OCI-M2 (cell line): Measurements from ENCODE around the gene KLHL5.
"Not testable (repeated sequence)": the region's sequence is repeated elsewhere in the genome, so short reads cannot be mapped to it uniquely, and the experiment has no call there.

Source experiments
- DNase-seq: peaks from one replicate; lab custom pipeline; 2025; ENCODE audit not compliant: unreplicated experiment; lab: John Stamatoyannopoulos, UW

The KLHL5 gene

DNA sequence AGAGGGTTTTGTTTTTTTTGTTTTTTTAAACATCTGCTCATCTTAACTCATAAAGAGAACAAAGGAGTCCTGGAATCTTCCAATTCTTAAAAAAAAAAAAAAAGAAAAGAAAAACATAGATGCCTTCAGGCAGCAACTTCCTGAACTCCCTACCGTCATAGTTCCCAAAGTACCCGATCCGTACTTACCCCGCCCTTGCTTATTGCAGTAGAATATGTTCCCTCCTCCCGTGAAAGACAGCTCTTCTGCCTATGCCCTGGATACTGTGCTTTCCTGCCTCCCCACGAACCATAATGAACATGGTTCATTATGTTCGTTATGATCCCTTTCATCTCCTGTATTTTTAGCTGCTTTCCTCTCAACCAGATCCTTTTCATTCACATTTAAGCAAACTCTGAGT, 40.3 kb downstream of the KLHL5 start:
- no peak for DNase-seq

- DNase-seq, result no peak
Observed at GRCh38 chr4:39103291-39103690, 41.3 kb downstream of the KLHL5 start.

- no peak for DNase-seq
Observed at GRCh38 chr4:39104255-39104654, 42.2 kb downstream of the KLHL5 start.

- DNase-seq, result no peak
Observed at GRCh38 chr4:39106011-39106410, 44.0 kb downstream of the KLHL5 start.

- DNase-seq, result no peak
Observed at GRCh38 chr4:39114436-39114835, 52.4 kb downstream of the KLHL5 start.

DNA sequence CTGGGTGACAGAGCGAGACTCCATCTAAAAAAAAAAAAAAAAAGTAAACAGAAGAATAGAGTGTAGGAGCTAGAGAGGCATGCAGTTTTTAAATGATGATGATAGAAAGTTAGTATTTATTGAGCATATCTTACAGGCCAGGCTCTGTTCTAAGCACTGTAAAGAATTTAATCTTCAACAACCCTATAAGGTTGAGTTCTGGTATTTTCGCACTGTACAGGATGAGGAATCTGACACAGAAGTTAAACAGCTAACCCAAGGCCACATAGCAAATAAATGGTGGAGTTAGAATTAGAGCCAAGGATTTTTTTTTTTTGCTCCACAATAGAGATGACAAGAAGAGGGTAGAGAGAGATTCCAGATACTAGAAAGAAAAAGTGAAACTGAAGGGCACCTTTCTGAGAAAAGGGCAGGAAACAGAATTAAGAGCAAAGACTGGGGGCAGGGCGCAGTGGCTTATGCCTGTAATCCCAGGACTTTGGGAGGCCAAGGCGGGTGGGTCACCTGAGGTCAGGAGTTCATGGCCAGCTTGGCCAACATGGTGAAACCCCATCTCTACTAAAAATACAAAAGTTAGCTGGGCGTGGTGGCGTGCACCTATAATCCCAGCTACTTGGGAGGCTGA, 56.1 kb downstream of the KLHL5 start:
- no peak for DNase-seq

DNA sequence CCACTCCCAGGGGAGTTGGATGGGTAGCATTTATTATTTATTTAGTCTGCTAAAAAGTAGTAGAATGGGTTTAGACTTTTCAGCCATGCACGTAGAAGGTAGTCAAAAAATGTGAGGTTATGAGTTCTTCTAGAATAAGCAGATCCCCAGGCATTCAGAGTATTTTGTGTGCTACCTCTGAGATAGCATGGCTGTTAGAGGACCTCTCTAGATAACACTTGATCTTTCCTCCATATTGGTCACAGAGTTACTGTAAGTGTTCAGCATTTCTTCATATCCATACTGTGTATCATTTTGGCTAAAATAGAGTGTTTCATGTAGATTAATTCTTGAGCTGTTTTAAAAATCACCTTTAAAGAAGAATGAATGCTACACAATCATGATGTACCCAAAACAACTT, 58.4 kb downstream of the KLHL5 start:
- DNase-seq, result no peak

DNA sequence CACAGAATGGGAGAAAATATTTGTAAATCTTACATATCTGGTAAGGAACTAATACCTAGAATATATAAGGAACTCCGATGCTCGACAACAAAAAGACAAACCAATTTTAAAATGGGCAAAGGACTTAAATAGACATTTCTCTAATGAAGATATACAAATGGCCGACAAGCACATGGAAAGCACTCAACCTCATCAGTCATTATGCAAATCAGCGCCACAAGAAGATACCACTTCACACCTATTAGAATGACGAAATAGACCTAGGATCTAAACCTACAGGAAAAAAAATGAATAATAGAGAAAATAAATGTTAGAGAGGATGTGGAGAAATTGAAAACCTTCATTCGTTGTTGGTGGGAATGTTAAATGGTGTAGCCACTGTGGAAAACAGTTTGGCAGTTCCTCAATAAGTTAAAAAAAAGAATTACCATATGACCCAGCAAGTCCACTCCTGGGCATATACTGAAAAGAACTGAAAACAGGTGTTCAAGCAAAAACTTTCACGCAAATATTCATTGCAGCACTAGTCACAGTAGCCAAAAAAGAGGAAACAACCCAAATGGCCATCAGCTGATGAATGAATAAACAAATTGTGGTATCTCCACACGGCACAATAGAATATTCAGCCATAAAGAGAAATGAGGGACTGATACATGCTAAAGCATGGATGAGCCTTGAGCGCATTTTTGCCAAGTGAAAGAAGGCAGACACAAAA, 63.0 kb downstream of the KLHL5 start:
- DNase-seq, result no peak

DNA sequence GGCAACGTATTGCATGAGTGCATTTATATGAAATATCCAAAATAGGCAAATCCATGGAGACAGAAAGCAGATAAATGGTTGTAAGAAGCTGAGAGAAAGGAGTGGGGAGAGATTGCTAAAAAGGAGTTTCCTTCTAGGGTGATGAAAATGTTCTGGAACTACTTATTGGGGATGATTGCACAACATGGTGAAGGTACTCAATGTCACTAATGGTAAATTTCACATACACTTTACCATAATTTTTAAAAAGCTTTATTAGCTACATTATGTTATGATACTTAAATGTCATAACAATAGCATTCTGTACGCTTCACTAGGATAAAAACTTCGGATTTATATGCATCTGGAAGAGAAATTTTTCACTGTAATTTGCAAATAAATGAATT, 63.6 kb downstream of the KLHL5 start:
- no peak for DNase-seq

DNA sequence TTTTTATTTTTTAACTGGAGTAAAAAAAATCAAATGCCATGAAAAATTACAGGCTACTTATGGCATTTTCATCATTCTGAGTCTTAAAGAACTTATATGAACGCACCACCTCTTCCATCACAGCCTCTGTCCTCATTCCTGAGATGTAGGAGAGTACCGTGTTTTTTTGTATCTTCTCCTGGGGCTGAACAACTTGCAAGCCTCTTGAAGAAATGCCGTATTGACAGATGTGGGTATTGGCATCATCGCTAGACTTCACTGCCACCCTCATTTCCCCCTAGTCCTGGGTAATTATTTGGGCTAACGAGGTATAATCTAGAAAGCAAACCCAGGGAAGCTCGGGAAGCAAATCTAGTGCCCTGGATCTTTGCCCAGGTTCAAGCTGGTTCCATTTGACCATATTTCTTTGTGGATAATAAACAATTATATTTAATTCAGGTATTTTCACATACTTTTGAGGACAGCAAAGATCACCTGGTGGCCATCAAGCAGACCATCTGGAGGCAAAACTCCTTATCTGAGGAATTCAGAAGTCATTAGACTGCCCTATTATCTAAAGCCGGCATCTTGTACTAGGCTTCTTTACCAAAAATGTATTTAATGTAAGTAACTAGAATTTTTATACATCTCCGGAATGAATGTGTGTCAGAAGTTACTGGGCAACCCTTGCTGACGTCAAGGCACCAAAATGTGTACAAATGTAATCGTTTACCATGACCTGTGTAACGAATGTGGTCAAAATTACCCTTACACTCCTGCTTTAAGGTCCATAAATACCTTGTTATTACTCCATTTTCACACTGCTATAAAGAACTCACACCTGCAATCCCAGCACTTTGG, 64.4 kb downstream of the KLHL5 start:
- DNase-seq, result no peak

DNA sequence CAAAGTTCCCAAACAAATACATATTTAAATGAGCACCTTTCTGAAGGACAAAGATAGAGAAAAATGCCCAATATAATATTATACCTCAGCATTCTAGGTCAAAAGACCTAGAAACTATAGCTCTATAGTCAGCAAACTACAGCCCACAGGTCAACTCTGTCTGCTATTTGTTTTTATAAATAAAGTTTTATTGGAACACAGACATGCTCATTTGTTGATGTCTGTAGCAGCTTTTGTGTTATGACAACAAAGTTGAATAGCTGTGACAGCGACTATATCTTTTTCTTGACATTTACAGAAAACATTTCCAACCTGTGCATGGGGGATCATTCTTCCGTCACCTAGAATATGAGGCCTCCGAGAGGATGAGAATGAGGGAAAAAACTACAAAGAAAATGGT, 71.6 kb downstream of the KLHL5 start:
- no peak for DNase-seq

DNA sequence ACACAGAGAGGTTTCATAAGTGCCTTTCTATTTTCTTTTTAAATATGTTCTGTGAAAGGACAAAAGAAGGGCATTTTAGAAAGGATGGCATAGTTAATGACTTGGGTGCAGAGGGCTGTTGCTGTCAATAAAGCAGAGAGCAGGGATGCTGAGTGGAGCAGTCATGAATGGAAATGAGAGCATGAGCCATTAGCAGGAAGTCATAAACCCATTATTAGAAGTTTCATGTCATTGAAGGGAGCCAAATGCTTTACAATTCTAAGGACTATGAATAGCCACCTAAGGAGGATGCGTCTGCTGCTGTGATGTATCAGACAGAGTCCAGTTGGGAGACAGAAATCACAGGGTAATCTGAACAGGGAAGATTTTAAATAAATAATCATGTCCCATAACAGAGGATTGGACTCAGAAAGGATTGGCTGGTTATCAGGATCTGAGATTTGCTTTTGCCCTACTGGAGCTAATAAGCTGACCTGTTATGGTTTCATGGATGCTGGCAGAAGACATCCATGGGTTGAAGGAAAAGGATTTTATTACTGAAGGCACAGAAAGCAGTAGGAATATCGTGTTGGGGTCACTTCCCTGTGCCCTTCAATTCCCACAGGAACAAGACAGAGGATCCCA, 72.8 kb downstream of the KLHL5 start:
- no peak for DNase-seq

DNA sequence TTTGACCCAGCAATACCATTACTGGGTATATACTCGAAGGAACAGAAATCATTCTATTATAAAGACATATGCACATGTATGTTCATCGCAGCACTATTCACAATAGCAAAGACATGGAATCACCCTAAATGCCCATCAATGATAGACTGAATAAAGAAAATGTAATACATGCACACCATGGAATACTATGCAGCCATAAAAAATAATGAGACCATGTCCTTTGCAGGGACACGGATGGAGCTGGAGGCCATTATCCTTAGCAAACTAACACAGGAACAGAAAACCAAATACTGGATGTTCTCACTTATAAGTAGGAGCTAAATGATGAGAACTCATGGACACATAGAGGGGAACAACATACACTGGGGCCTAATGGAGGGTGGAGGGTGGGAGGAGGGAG, 76.2 kb downstream of the KLHL5 start:
- not testable (repeated sequence) for DNase-seq

DNA sequence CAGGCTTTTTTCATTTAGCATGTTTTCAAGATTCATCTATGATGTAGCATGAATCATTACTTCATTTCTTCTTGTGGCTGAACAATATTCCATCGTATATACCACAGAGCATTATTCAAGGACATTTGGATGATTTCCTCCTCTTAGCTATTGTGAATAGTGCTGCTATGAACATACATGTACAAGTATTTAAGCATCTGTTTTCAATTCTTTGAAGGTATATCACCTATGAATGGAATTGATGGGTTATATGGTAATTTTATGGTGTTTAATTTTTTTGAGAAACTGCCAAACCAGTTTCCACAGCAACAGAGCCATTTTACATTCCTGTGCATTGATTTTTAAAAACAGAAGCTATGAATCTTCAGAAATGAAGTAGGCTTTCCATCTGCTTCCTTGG, 84.2 kb downstream of the KLHL5 start:
- no peak for DNase-seq

DNA sequence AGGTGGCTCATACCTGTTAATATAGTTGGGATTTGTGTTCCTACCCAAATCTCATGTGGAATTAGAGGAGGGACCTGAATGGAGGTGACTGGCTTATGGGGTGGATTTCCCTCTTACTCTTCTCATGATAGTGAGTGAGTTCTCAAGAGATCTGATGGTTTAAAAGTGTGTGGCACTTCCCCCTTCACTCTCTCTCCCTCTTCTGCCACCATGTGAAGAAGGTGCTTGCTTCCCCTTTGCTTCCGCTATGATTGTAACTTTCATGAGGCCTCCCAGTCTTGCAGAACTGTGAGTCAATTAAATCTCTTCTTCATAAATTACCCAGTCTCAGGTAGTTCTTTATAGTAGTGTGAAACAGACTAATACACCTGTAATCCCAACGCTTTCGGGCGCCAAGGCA, 92.0 kb downstream of the KLHL5 start:
- no peak for DNase-seq

DNA sequence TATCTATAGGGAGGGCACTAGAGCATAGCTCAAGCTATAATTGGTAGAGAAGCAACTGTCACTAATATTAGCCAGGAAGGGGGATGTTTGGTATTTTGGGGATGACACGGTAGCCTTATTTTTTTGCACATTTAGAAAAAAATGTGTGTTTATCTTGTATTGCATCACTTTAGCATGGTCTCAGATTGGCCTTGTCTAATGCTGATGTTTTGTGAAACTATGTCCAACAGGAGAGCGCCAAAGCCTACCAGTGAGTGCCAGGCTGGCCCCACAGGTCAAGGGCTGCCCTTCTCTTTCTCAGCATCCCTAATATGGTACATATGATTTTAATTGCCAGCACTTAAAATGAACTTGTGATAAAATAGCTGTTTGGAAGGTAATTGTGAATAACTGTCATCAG, 95.5 kb downstream of the KLHL5 start:
- no peak for DNase-seq

DNA sequence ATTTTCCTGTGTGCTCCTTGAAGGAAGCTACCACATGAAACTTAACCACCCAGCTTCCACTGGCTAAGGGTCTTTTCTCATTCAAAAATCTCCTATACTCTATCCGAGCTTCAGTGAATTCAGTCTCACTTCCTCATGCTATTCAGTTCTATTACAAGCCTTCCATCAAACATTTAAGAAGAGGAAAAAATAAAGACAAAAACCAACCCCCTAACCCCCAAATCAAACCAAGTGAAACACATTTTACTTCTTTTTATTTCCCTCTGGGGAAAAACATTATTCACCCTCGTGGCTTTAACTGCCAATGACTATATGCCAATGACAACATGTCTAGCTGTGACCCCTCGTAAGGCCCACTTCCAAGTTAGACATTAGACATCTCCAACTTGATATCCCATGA, 104.1 kb downstream of the KLHL5 start:
- no peak for DNase-seq

DNA sequence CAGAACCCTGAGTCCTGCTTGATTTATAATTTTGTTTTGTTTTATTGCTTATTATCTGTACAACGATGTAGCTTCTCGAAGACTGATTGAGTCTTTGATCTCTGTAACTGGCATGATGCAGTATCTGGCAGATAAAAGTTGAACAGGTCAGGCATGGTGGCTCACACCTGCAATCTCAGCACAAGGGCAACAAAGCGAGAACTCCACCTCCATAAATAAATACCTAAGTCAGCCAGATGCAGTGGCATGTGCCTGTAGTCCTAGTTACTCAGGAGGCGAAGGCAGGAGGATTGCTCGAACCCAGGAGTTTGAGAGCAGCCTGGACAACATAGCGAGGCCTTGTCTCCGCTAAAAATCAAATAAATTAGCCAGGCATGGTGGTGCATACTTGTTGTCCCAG, 104.6 kb downstream of the KLHL5 start:
- DNase-seq, result no peak

DNA sequence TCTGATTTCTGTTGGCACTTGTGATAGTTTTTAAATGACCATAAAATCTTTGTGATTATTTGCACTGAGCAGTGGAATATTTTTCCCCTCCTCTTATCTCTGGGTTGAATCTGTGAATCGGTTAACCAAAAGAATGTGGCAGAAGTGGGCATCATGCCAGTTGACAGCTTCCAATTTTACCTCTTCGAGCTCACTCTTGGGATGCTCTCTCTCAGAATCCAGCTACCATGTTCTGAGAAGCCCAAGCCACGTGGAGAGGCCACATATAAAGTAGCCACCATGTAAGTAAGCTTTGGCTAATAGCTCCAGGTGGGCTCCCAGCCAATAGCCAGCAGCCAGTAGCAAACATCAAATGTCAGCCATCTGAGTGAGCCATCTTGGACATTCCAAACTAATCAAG, 107.4 kb downstream of the KLHL5 start:
- DNase-seq, result no peak

DNA sequence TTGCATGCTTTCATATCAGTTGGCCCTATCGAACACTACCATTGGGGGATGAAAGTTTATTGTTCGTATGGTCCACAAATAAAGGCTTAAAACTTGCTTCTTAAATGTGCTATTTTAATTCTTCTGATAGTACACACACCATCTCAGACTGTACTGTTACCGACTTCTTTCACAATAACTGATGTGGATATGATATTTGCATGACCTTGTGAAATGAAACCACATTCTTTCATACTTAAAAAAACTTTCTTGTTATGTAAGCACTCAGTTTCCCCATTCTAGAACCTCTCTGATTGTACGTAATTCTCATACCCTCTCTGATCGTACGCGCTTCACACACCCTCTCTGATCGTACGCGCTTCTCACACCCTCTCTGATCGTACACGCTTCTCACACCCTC, 108.3 kb downstream of the KLHL5 start:
- no peak for DNase-seq
